CD14-positive monocyte (primary cell): ENCODE results near the gene LRRC59. TPM values are rescaled to one million over a fixed set of nuclear protein-coding genes. Genes with fewer than 3 reads are reported as not detected.

Experiments
- DNase-seq, 3 donors: peaks; one replicate each; pipeline ENCODE4 v3.0.0-alpha.2; 2011 to 2022
- H2AFZ ChIP-seq: 2 replicates; pipeline ENCODE4 v1.6.0; 2012; ENCODE audit warnings: mild to moderate bottlenecking, low read depth, low read length, inconsistent platforms; ENCODE audit not compliant: insufficient read depth, poor library complexity, severe bottlenecking
- H3K27ac ChIP-seq, 2 donors: 1 replicate in 1 of 2; 2 replicates in 1 of 2; pipeline ENCODE4 v1.5.1; 2012 to 2013; ENCODE audit warnings: low read length in 2 of 2, control low read depth in 1 of 2, inconsistent platforms in 1 of 2, low read depth in 1 of 2, mild to moderate bottlenecking in 1 of 2
- H3K27me3 ChIP-seq, 2 donors: one replicate each; pipeline versions ENCODE4 v1.6.0 to v1.6.1; 2011 to 2013; ENCODE audit warnings: low read length in 2 of 2; ENCODE audit not compliant: control insufficient read depth in 2 of 2, insufficient read depth in 2 of 2
- H3K36me3 ChIP-seq, 2 donors: replicated peaks in 1 of 2; 1 replicate in 1 of 2; 2 replicates in 1 of 2; pipeline versions ENCODE4 v1.5.1 to v1.6.1; 2012 to 2013; ENCODE audit warnings: low read length in 2 of 2, control low read depth in 1 of 2, inconsistent platforms in 1 of 2, mild to moderate bottlenecking in 1 of 2; ENCODE audit not compliant: insufficient read depth in 2 of 2, control insufficient read depth in 1 of 2
- H3K4me1 ChIP-seq, 2 donors: 1 replicate in 1 of 2; 2 replicates in 1 of 2; pipeline versions ENCODE4 v1.5.1 to v1.6.1; 2012 to 2013; ENCODE audit warnings: low read length in 2 of 2, control low read depth in 1 of 2, inconsistent platforms in 1 of 2, mild to moderate bottlenecking in 1 of 2, moderate library complexity in 1 of 2; ENCODE audit not compliant: insufficient read depth in 2 of 2, control insufficient read depth in 1 of 2
- H3K4me2 ChIP-seq: replicated peaks from 2 replicates; pipeline ENCODE3; 2012; ENCODE audit warnings: low read length, moderate library complexity, mild to moderate bottlenecking; ENCODE audit not compliant: poor library complexity, severe bottlenecking; ENCODE audit errors: extremely low read depth
- H3K4me3 ChIP-seq, 3 experiments: fragments of 200-600 bp in 1 of 3; sonication (generic) in 1 of 3; replicated peaks in 1 of 3; 1 replicate in 2 of 3; 2 replicates in 1 of 3; pipeline ENCODE4 v1.5.1; 2011 to 2013; ENCODE audit warnings: low read length in 3 of 3, mild to moderate bottlenecking in 3 of 3, control low read depth in 2 of 3, low read depth in 2 of 3, inconsistent platforms in 1 of 3, moderate library complexity in 1 of 3
- H3K79me2 ChIP-seq: 2 replicates; pipeline ENCODE4 v1.6.0; 2012; ENCODE audit warnings: mild to moderate bottlenecking, control low read depth, inconsistent platforms, low read length, moderate library complexity; ENCODE audit not compliant: insufficient read depth
- H3K9ac ChIP-seq: 2 replicates; pipeline ENCODE4 v1.6.0; 2017; ENCODE audit warnings: low read length, mild to moderate bottlenecking; ENCODE audit not compliant: insufficient read depth, poor library complexity, severe bottlenecking
- H3K9me3 ChIP-seq, 2 donors: replicated peaks in 1 of 2; 1 replicate in 1 of 2; 2 replicates in 1 of 2; pipeline versions ENCODE4 v1.5.1 to v1.6.1; 2012 to 2013; ENCODE audit warnings: low read length in 2 of 2, control low read depth in 1 of 2; ENCODE audit not compliant: control insufficient read depth in 1 of 2, insufficient read depth in 1 of 2
- H4K20me1 ChIP-seq: 2 replicates; pipeline ENCODE4 v1.6.0; 2012; ENCODE audit warnings: mild to moderate bottlenecking, low read length, control low read depth, moderate library complexity; ENCODE audit not compliant: insufficient read depth
- H3K27ac Mint-ChIP-seq, 7 donors: one replicate each; pipeline ENCODE4 v1.8.0; 2020; ENCODE audit warnings: mild to moderate bottlenecking in 7 of 7, mixed read lengths in 7 of 7, moderate library complexity in 6 of 7, inconsistent platforms in 2 of 7
- H3K27me3 Mint-ChIP-seq, 3 donors: one replicate each; pipeline ENCODE4 v1.8.0; 2021 to 2022; ENCODE audit warnings: low read depth in 3 of 3, mild to moderate bottlenecking in 3 of 3, mixed read lengths in 3 of 3, moderate library complexity in 3 of 3, inconsistent platforms in 1 of 3
- H3K36me3 Mint-ChIP-seq, 2 donors: one replicate each; pipeline ENCODE4 v1.8.0; 2020; ENCODE audit warnings: mixed read lengths in 2 of 2, inconsistent platforms in 1 of 2, mild to moderate bottlenecking in 1 of 2
- H3K4me1 Mint-ChIP-seq: one replicate; pipeline ENCODE4 v1.8.0; 2020; ENCODE audit warnings: mild to moderate bottlenecking, mixed read lengths
- H3K4me3 Mint-ChIP-seq, 2 donors: one replicate each; pipeline ENCODE4 v1.8.0; 2020; ENCODE audit warnings: mild to moderate bottlenecking in 2 of 2, mixed read lengths in 2 of 2, moderate library complexity in 1 of 2
- H3K9me3 Mint-ChIP-seq, 7 donors: one replicate each; pipeline ENCODE4 v1.8.0; 2020 to 2022; ENCODE audit warnings: mixed read lengths in 7 of 7, mild to moderate bottlenecking in 6 of 7, moderate library complexity in 6 of 7, inconsistent platforms in 2 of 7
- WGBS: methylation state at CpG from one replicate; pipeline ENCODE4 v1.1.5; 2013; ENCODE audit warnings: missing lambda C conversion rate; ENCODE audit not compliant: insufficient coverage; 5-methylcytosine and 5-hydroxymethylcytosine counted together
- intact Hi-C, 2 donors: fragments of 100-400 bp; cut with micrococcal nuclease; formaldehyde crosslinking; loops; one replicate each; pipeline versions ENCODE4 v1.15.0 to v1.15.1; 2023
- polyA plus RNA-seq, 3 donors: library from polyadenylated mRNA; depleted of rRNA in 1 of 3; unstranded in 2 of 3; stranded (reverse) in 1 of 3; fragments of 300-500 nt in 2 of 3; fragments of >200 nt in 1 of 3; fragmentation: Illumina TruSeq in 2 of 3; gene quantifications; 1 replicate in 2 of 3; 2 replicates in 1 of 3; pipeline ENCODE4 v1.2.3, GENCODE V29; 2012 to 2021
- TF ChIP-seq, protein P1 (sequence below): fragments of 200-600 bp; IDR thresholded peaks from one replicate; pipeline ENCODE4 v1.8.0; 2022; ENCODE audit warnings: antibody characterized with exemption, mild to moderate bottlenecking

The LRRC59 gene
- polyA plus RNA-seq, 3 donors: 36.6 to 48.9 (median 45.7) TPM

DNA sequence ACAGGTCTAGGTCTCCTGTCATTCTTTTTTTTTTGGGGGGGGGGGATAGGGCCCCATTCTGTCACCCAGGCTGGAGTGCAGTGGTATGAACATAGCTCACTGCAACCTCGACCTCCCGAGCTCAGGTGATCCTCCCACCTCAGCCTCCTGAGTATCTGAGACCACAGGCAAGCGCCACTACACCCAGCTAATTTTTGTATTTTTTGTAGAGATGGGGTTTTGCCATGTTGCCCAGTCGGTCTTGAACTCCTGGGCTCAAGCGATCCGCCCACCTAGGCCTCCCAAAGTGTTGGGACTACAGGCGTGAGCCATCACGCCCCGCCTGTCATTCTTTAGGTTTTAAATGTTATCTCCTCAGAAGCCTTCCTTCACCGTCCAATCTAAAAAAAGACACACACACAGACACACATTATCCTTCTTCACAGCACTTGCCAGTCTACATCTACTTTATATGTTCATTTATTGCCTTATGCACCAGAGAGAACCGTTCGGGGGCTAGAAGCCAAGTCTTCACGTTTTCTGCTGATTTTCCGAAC lies 25.0 kb downstream of the LRRC59 start:
- intact Hi-C loops: loop anchor here in 1 of 2 donors (2.0 kb wide), 1 partner anchor 25 kb away; the partner anchor contains the start of gene LRRC59
- no peaks in the 10 kb centered on the region for H3K9me3 ChIP-seq
- WGBS: 9% methylated on average over 9 of the region's 14 CpGs

GRCh38 chr17:50371526-50371925 lies 25.8 kb downstream of the LRRC59 start:
- H3K9ac ChIP-seq: no peak overlapping the region
- H3K27me3 Mint-ChIP-seq: no peaks in the 10 kb centered on the region
- WGBS: 100% methylated on average over 2 of the region's 2 CpGs
- H3K27ac Mint-ChIP-seq: peak overlapping the region in 2 of 7 donors; percentile 22 to 55
- DNase-seq: no peak
- no peaks in the 10 kb centered on the region for H3K9me3 ChIP-seq
- TF ChIP-seq, protein P1, sequence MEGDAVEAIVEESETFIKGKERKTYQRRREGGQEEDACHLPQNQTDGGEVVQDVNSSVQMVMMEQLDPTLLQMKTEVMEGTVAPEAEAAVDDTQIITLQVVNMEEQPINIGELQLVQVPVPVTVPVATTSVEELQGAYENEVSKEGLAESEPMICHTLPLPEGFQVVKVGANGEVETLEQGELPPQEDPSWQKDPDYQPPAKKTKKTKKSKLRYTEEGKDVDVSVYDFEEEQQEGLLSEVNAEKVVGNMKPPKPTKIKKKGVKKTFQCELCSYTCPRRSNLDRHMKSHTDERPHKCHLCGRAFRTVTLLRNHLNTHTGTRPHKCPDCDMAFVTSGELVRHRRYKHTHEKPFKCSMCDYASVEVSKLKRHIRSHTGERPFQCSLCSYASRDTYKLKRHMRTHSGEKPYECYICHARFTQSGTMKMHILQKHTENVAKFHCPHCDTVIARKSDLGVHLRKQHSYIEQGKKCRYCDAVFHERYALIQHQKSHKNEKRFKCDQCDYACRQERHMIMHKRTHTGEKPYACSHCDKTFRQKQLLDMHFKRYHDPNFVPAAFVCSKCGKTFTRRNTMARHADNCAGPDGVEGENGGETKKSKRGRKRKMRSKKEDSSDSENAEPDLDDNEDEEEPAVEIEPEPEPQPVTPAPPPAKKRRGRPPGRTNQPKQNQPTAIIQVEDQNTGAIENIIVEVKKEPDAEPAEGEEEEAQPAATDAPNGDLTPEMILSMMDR: no peak
- peaks cover 46 to 48% of the 10 kb centered on the region in 2 donors for H3K36me3 Mint-ChIP-seq
- H4K20me1 ChIP-seq: peaks cover 27% of the 10 kb centered on the region
- peaks cover 20% of the 10 kb centered on the region for H3K4me1 Mint-ChIP-seq
- peaks cover 37% of the 10 kb centered on the region for H3K79me2 ChIP-seq
- H2AFZ ChIP-seq: no peak overlapping the region
- H3K9me3 Mint-ChIP-seq: no peaks in the 10 kb centered on the region
- H3K4me1 ChIP-seq: peaks cover 16 to 22% of the 10 kb centered on the region in 2 donors
- intact Hi-C loops: no loop called here
- H3K27ac ChIP-seq: no peak overlapping the region
- H3K27me3 ChIP-seq: no peaks in the 10 kb centered on the region
- H3K4me2 ChIP-seq: peak overlapping the region; percentile 70
- H3K4me3 Mint-ChIP-seq: no peak overlapping the region
- no peak overlapping the region for H3K4me3 ChIP-seq
- peaks cover 39 to 44% of the 10 kb centered on the region in 2 donors for H3K36me3 ChIP-seq

More for the DNA sequence above, 25.0 kb downstream of the LRRC59 start:
- Histone ChIP-seq H3K4me1 (peaks cover 16 to 22% of the 10 kb centered on the region in 2 donors), H2AFZ (peak overlapping the region; percentile 85), H4K20me1 (peaks cover 20% of the 10 kb centered on the region), H3K4me2 (peak overlapping the region; percentile 70), H3K4me3 (peak overlapping the region; percentile 61 to 89 (median 87)), H3K9ac (peak overlapping the region; percentile 89), H3K27me3 (no peaks in the 10 kb centered on the region), H3K36me3 (peaks cover 31 to 37% of the 10 kb centered on the region in 2 donors), H3K27ac (peak overlapping the region; percentile 87 to 98), H3K79me2 (peaks cover 37% of the 10 kb centered on the region)
- Mint-ChIP-seq H3K4me1 (peaks cover 20% of the 10 kb centered on the region), H3K4me3 (peak overlapping the region; percentile 99 to 100), H3K27me3 (no peaks in the 10 kb centered on the region), H3K27ac (peak overlapping the region; percentile 97 to 100 (median 100)), H3K36me3 (peaks cover 39 to 45% of the 10 kb centered on the region in 2 donors), H3K9me3 (no peaks in the 10 kb centered on the region)
- TF ChIP-seq, protein P1: no peak
- no peak for DNase-seq
